ENCODE results near the gene ARVCF.

ARVCF gene

GRCh38 chr22:20040327-20041200 is 23.9 kb upstream of the ARVCF start:
- H3K36me3 Mint-ChIP-seq (ENCODE audit: low read depth) = peaks cover 95% of the 10 kb centered on the region
- no peak overlapping the region for H3K27ac Mint-ChIP-seq
- intact Hi-C loops (cut with micrococcal nuclease) = no loop called here
- H3K9me3 Mint-ChIP-seq = peaks cover 2% of the 10 kb centered on the region
- peaks cover 6% of the 10 kb centered on the region for H3K4me1 Mint-ChIP-seq (ENCODE audit: low read depth)
- H3K4me3 Mint-ChIP-seq = no peak overlapping the region
- no peaks in the 10 kb centered on the region for H3K27me3 Mint-ChIP-seq

GRCh38 chr22:20039683-20040325 is 23.2 kb upstream of the ARVCF start:
- H3K9me3 Mint-ChIP-seq = no peaks in the 10 kb centered on the region
- no peak overlapping the region for H3K4me3 Mint-ChIP-seq
- peaks cover 14% of the 10 kb centered on the region for H3K4me1 Mint-ChIP-seq (ENCODE audit: low read depth)
- H3K27me3 Mint-ChIP-seq = no peaks in the 10 kb centered on the region
- intact Hi-C loops (cut with micrococcal nuclease) = no loop called here
- H3K36me3 Mint-ChIP-seq (ENCODE audit: low read depth) = peaks cover 95% of the 10 kb centered on the region
- no peak overlapping the region for H3K27ac Mint-ChIP-seq

- Mint-ChIP-seq H3K36me3 (ENCODE audit: low read depth) (peaks cover 95% of the 10 kb centered on the region), H3K9me3 (no peaks in the 10 kb centered on the region), H3K27me3 (no peaks in the 10 kb centered on the region), H3K27ac (no peak overlapping the region), H3K4me1 (ENCODE audit: low read depth) (peaks cover 18% of the 10 kb centered on the region), H3K4me3 (no peak overlapping the region)
- intact Hi-C loops (cut with micrococcal nuclease) = no loop called here
Measured at GRCh38 chr22:20038574-20038973, 22.0 kb upstream of the ARVCF start.

DNA sequence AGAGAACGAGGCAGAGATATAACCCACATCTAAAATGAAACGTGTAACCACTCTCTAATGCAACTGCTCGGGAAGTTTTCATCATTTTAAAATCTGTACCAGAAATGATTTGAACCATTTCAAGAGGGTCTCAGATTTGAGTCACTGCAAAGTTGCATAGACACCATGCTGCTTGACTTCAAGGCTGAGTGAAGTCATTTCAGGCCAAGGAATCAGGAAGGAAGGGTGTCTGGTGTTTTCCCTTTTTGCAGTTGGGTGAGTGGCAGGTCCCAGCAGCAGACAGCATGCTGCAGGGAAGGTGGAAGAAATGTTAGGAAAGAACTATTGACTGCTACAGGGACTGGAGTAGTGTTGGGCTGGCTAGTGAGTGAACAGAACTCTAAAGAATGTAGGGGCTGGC is 20.8 kb upstream of the ARVCF start:
- no peaks in the 10 kb centered on the region for H3K27me3 Mint-ChIP-seq
- no peak overlapping the region for H3K4me3 Mint-ChIP-seq
- no peak overlapping the region for H3K27ac Mint-ChIP-seq
- H3K9me3 Mint-ChIP-seq = no peaks in the 10 kb centered on the region
- intact Hi-C loops (cut with micrococcal nuclease) = no loop called here
- peaks cover 95% of the 10 kb centered on the region for H3K36me3 Mint-ChIP-seq (ENCODE audit: low read depth)
- peaks cover 20% of the 10 kb centered on the region for H3K4me1 Mint-ChIP-seq (ENCODE audit: low read depth)

DNA sequence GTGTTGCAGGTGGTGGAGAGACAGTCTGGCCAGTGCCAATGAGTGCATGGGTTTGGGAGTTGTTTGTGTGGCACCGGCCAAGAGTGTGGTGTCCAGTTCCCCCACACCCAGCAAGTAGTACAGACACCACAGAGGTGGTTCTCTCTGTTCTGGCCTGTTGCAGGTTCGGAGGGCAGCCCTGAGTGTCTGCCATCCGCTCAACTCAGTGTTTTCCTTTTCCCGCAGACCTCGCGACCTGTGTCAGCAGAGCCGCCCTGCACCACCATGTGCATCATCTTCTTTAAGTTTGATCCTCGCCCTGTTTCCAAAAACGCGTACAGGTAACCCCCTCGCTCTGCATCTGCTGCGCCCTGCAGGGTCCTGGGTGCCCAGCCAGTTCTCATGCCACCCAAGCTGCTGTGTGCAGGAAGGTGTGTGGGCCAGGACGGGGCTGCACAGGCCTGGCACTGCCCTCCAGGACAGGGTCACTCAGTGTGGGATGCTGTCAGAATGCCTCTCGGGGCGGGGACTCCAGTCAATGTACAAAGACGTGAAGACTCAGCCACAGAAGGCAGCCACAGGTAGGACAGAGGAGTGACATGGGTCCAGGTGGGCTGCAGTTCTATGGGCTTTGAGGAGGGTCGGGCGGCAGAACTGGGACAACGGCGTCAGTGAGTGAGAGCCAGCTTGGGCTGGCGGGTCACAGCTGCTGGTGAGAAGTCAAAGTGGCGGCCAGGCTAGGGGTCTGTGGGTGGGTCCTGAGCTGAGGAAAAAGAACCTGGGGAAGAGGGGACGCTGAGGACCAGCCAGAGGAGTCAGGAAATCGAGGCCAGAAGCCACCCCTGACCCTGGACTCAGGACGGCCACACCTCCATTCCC is 20.1 kb upstream of the ARVCF start:
- intact Hi-C loops (cut with micrococcal nuclease) = no loop called here
- Mint-ChIP-seq H3K36me3 (ENCODE audit: low read depth) (peaks cover 95% of the 10 kb centered on the region), H3K9me3 (no peaks in the 10 kb centered on the region), H3K27me3 (no peaks in the 10 kb centered on the region), H3K4me1 (ENCODE audit: low read depth) (peaks cover 27% of the 10 kb centered on the region), H3K27ac (no peak overlapping the region), H3K4me3 (no peak overlapping the region)

DNA sequence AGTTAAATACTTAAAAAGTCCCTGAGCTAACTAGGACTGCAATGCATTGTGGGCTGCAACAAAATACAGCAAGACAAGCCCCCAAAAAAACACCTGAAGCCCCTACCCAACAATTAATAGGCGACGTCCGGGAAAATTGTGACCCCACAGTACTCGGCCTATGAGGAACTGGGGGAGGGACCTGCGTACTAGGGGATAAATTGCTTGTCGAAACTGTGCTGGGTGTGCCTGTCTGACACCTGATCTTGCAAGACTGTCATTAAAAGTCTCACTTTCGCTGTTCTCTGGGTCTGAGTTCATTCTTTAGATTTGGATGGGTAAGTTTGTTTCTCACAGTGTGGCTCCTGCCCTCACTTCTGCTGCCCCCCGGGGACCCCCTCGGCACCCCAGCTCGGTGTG is 19.5 kb upstream of the ARVCF start:
- Mint-ChIP-seq H3K4me3 (no peak overlapping the region), H3K27ac (no peak overlapping the region), H3K9me3 (no peaks in the 10 kb centered on the region), H3K4me1 (ENCODE audit: low read depth) (peaks cover 31% of the 10 kb centered on the region), H3K36me3 (ENCODE audit: low read depth) (peaks cover 98% of the 10 kb centered on the region), H3K27me3 (no peaks in the 10 kb centered on the region)
- intact Hi-C loops (cut with micrococcal nuclease) = no loop called here

GRCh38 chr22:20035375-20036083 is 18.9 kb upstream of the ARVCF start:
- intact Hi-C loops (cut with micrococcal nuclease) = no loop called here
- Mint-ChIP-seq H3K4me1 (ENCODE audit: low read depth) (peaks cover 31% of the 10 kb centered on the region), H3K4me3 (no peak overlapping the region), H3K27ac (no peak overlapping the region), H3K27me3 (no peaks in the 10 kb centered on the region), H3K9me3 (no peaks in the 10 kb centered on the region), H3K36me3 (ENCODE audit: low read depth) (peaks cover 98% of the 10 kb centered on the region)

DNA sequence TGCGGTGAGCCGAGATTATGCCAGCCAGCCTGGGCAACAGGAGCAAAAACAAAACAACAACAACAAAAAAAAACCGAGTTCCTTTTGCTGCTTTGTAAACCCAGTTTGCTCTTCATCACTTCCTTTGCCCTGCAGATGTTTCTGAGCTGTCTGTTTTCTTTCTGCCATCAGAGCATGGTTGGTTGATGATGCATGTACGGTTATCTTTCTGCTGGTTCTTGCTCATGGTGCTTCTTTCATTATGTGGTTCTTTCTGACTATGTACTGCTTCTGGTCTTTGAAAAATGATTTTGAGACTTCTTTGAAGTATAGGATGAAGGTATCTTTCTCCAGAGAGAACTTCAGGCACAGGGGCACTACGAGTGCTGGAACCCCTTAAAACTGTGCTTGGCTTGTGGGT is 17.5 kb upstream of the ARVCF start:
- Mint-ChIP-seq H3K36me3 (ENCODE audit: low read depth) (peaks cover 94% of the 10 kb centered on the region), H3K27ac (no peak overlapping the region), H3K4me3 (no peak overlapping the region), H3K9me3 (no peaks in the 10 kb centered on the region), H3K4me1 (ENCODE audit: low read depth) (peaks cover 39% of the 10 kb centered on the region), H3K27me3 (no peaks in the 10 kb centered on the region)
- intact Hi-C loops (cut with micrococcal nuclease) = no loop called here

DNA sequence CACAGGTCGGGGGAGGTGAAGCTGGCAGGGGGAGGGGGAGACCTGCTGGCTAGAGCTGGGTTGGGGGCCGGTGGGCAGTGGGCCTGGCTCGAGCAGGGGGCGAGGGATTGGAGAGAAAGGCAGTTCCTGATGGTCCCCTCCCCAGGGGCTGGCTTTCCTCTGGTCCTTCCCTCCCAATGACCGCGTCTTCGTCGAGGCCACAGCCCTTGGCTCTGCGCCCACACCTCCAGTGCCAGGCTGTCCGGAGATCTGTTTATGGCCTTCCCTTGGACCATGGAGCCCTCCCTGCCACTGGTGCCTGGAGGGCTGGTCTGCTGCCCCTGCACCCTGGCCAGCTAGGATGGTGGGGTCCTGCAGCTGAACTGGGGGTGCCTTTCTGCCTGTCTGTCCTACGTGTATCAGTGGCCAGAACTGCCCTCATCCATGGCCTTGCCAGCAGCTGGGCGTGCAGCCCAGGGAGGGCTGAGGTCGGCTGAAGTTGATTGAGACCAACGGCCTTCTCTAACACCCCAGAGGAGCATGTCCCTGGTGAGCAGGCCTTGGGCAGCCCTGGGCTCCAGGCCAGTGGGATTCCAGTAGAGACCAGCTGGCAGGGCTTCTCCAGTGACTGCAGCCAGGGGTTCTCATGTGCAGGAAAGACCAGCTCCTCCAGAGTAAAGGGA is 16.6 kb upstream of the ARVCF start:
- Mint-ChIP-seq H3K4me3 (no peak overlapping the region), H3K27ac (no peak overlapping the region), H3K4me1 (ENCODE audit: low read depth) (peaks cover 49% of the 10 kb centered on the region)

DNA sequence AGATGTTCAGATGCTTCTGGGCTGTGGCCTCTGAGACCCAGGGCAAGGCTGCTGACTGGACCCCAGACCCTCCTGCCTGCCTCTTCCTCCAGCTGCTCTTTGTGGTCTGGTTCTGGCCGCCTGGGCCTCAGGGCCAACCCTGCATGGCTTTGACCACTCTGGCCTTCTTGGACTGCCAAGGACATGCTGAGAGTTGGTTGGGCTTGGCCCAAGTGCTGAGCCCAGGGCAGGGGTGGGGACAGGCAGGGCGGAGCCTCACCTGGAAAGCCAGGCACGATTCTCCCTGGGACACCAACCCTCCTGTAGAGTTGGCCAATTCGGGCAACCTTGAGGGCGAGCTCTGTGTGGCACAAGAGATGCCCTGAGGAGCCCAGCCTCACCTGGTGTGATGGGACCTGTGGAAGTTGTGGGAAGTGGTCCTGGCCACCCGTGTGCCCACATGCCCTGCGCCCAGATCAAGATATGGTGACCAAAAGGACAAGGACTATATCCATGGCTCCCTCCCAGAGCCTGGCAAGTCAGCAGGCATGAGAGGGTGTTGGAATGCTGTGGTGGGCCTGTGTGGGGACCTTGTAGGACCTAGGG is 15.9 kb upstream of the ARVCF start:
- H3K27ac Mint-ChIP-seq = no peak overlapping the region
- no peak overlapping the region for H3K4me3 Mint-ChIP-seq
- peaks cover 79% of the 10 kb centered on the region for H3K36me3 Mint-ChIP-seq (ENCODE audit: low read depth)
- H3K9me3 Mint-ChIP-seq = no peaks in the 10 kb centered on the region
- peaks cover 50% of the 10 kb centered on the region for H3K4me1 Mint-ChIP-seq (ENCODE audit: low read depth)
- H3K27me3 Mint-ChIP-seq = no peaks in the 10 kb centered on the region
- intact Hi-C loops (cut with micrococcal nuclease) = no loop called here

More for the DNA sequence above, 16.6 kb upstream of the ARVCF start:
- Mint-ChIP-seq H3K27me3 (no peaks in the 10 kb centered on the region), H3K36me3 (ENCODE audit: low read depth) (peaks cover 85% of the 10 kb centered on the region), H3K9me3 (no peaks in the 10 kb centered on the region)
- intact Hi-C loops (cut with micrococcal nuclease) = no loop called here

GRCh38 chr22:20031732-20032406 is 15.2 kb upstream of the ARVCF start:
- Mint-ChIP-seq H3K27ac (no peak overlapping the region), H3K4me1 (ENCODE audit: low read depth) (peaks cover 51% of the 10 kb centered on the region), H3K27me3 (no peaks in the 10 kb centered on the region), H3K36me3 (ENCODE audit: low read depth) (peaks cover 79% of the 10 kb centered on the region), H3K4me3 (no peak overlapping the region), H3K9me3 (no peaks in the 10 kb centered on the region)
- intact Hi-C loops (cut with micrococcal nuclease) = no loop called here

DNA sequence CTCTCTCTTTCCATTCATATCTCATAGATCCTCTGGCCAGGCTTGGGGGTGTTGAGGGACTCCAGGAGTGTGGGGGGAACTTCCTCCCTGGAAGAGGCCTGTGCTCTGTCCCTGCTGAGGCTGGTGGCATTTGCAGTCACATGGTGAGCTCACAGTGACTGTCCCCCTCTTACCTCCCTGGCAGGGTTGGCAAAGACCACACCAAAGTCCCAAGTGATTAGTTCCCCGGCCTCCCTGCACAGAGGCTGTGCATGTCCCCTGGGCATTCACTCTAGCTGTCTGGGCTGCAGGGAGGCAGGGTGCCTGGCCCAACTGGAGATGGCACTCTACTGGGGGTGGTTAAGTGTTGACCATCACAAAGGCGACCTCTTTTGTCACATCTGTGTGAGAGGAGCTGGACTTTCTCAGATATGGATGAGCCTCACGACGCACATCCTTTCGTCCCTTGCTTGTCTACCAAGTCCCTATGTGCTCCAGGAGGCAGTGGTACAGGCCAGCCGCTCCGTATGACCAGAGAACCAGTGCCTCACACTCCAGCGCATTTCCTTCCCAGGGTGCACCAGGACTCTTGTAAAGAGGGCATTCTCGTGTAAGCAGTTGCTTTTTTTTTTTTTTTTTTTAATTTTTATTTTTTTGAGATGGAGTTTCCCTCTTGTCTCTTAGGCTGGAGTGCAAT is 13.1 kb upstream of the ARVCF start:
- Mint-ChIP-seq H3K4me1 (ENCODE audit: low read depth) (peaks cover 62% of the 10 kb centered on the region), H3K27me3 (no peaks in the 10 kb centered on the region), H3K9me3 (no peaks in the 10 kb centered on the region), H3K4me3 (no peak overlapping the region), H3K36me3 (ENCODE audit: low read depth) (peaks cover 80% of the 10 kb centered on the region), H3K27ac (no peak overlapping the region)
- intact Hi-C loops (cut with micrococcal nuclease) = no loop called here

Data from dendritic cell treated with granulocyte-macrophage colony-stimulating factor and Interleukin-4, amounts not matched to agents 40 ng/mL and 50 ng/mL, for 4 days (primary cell).